ENCODE results near the gene RELA. TPM values are rescaled to one million over a fixed set of nuclear protein-coding genes. Genes with fewer than 3 reads are reported as not detected.

The RELA gene
- total RNA-seq, 2 experiments from 2014 or later, result 72.5 to 82.4 TPM

DNA sequence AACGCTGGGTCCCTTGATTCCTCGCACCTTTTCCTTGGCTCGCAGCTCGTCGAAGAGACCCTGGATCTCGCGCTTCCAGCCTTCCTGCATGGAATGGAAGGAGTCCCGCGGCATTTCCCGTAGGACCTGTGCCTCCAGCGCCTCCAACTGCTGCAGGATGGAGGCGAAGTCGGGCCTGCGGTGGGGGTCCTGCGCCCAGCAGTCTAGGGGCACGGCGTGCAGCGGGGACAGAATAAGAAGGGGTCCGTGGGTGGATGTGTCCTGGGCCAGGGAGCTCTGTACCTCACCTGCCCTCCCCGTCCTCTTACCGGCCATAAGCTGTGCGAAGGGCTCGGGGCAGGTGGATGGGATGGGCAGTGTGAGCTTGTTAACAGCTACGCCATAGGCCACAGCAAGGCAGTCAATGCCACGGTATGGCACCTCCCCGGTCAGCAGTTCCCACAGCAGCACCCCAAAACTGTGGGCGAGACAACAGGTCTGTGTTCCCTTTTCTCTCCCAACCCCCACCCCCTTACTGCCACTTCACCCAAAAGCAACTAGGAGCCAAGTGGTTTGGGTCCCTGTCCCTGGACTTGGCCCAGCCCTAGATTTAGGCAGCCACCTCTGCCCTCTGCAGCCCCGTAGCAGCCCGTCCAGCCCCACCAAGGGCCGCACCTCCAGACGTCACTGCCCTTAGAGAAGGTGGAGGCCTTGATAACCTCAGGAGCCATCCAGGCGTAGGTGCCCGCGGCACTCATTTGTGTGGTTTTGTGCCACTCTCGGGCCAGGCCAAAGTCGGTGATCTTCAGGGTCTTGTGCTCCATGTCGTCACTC is 54.9 kb downstream of the RELA start:
- CTCF ChIA-PET, result interaction anchor here (1.0 to 1.6 kb wide), 2 partner anchors 14 to 20 kb away, joined by 3 to 7 read pairs; no protein-coding TSS in a partner anchor
- POLR2A ChIA-PET, result interaction anchor here (1.2 kb wide), 1 partner anchor 18 kb away, joined by 3 read pairs; no protein-coding TSS in a partner anchor
- Mint-ChIP-seq H3K36me3 (ENCODE audit: low read depth) (peaks cover 64% of the 10 kb centered on the region), H3K4me3 (no peak overlapping the region), H3K27me3 (ENCODE audit: low read depth) (no peaks in the 10 kb centered on the region), H3K4me1 (ENCODE audit: low read depth) (peaks cover 44% of the 10 kb centered on the region), H3K9me3 (ENCODE audit: insufficient read depth) (no peaks in the 10 kb centered on the region), H3K27ac (peak overlapping the region; percentile 39)
- ATAC-seq, result no peak
- no peak for DNase-seq

DNA sequence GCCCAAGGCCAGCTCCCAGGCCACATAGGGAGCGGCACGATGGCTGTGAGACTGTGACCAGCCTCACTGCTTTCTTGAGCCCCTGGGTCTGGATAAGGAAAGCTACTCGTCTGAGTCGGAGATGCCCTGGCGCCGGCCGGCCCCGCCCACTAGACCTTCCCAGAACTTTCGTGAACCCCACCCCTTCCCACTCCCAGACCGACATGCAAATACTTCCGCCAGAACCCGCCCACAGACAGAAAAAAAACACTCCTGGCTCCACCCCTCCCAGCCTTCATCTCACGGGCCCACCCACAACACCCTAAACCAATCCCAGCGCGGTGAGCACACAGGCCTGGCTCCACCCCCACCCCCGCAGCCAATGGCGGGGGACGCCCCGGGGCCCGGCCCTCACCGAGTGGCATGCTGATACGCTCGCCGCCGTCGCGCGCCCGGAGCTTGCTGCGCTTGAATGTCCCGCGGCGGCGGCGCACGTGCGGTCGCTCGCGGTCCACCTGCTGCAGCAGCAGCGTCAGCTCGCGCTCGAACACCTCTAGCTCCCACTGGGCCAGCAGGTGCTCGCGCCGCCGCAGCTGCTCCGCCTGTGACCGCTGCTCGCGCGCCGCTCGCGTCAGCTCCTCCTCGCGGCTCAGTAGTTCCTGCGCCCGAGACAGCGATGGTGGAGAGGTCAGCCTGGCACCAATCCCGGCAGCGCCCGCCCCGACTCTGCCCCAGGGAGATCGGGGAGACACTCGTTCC is 55.7 kb downstream of the RELA start:
- ChIA-PET POLR2A (interaction anchor here (1.2 kb wide), 1 partner anchor 18 kb away, joined by 3 read pairs; no protein-coding TSS in a partner anchor), CTCF (interaction anchor here (1.0 to 1.6 kb wide), 2 partner anchors 13 to 19 kb away, joined by 3 to 7 read pairs; no protein-coding TSS in a partner anchor)
- Mint-ChIP-seq H3K9me3 (ENCODE audit: insufficient read depth) (no peaks in the 10 kb centered on the region), H3K27me3 (ENCODE audit: low read depth) (no peaks in the 10 kb centered on the region), H3K4me3 (no peak overlapping the region), H3K27ac (no peak overlapping the region), H3K36me3 (ENCODE audit: low read depth) (peaks cover 59% of the 10 kb centered on the region), H3K4me1 (ENCODE audit: low read depth) (peaks cover 36% of the 10 kb centered on the region)
- ATAC-seq (peak; percentile 52), DNase-seq (no peak)

DNA sequence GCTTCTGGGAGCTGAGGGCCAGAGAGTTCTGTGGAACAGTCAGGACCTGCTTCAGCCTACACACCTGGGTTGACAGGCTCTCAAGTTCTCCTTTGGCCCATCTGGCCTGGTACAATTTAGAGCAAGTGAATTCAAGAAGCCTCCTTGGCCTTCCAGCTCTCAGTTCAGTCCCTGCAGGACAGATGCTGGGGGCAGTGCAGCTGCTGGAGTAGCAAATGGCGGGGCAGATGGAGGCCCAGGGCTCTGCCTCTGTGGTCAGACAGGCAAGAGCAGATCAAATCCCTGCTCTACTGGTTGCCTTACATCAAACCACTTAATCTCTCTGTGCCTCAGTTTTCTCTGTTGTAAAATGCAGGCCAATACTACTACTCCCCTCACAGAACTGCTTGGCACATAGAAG is 58.5 kb downstream of the RELA start:
- DNase-seq (no peak), ATAC-seq (no peak)
- H3K9me3 Mint-ChIP-seq (ENCODE audit: insufficient read depth), result no peaks in the 10 kb centered on the region
- H3K27ac Mint-ChIP-seq, result no peak overlapping the region
- H3K4me1 Mint-ChIP-seq (ENCODE audit: low read depth), result peaks cover 11% of the 10 kb centered on the region
- peaks cover 52% of the 10 kb centered on the region for H3K36me3 Mint-ChIP-seq (ENCODE audit: low read depth)
- no peak overlapping the region for H3K4me3 Mint-ChIP-seq
- POLR2A ChIA-PET, result no interaction called here
- CTCF ChIA-PET, result interaction anchor here (0.9 to 2.9 kb wide), 4 partner anchors 10 to 64 kb away, joined by 3 to 13 read pairs (median 3); no protein-coding TSS in a partner anchor
- no peaks in the 10 kb centered on the region for H3K27me3 Mint-ChIP-seq (ENCODE audit: low read depth)

Small RNA genes lying within 50 kb of the gene (microRNA-seq; reads per million reads assigned to microRNA genes)
- gene MIR4489, result not detected
- gene MIR4690, result not detected

Other genes with a start within 250 kb of the RELA start
- gene NEAT1, start 240.1 kb downstream of the RELA start, total RNA-seq, result 100 to 1,000 TPM; 212 to 254 TPM
- 1,000 to 10,000 TPM; 3,822 to 4,094 TPM for gene MALAT1, start 163.9 kb downstream of the RELA start, total RNA-seq
- gene SCYL1, start 137.8 kb downstream of the RELA start, total RNA-seq, result 10 to 100 TPM; 68.0 to 69.5 TPM
- 10 to 100 TPM; 64.7 to 70.8 TPM for gene LTBP3, start 104.6 kb downstream of the RELA start, total RNA-seq
- gene ZNRD2, start 92.4 kb downstream of the RELA start, total RNA-seq, result 10 to 100 TPM; 39.2 to 40.7 TPM
- 10 to 100 TPM; 32.0 to 33.6 TPM for gene FAM89B, start 90.4 kb downstream of the RELA start, total RNA-seq
- gene EHBP1L1, start 86.9 kb downstream of the RELA start, total RNA-seq, result 10 to 100 TPM; 94.4 to 95.3 TPM
- under 1 TPM; 0.95 to 0.99 TPM for gene KCNK7, start 67.1 kb downstream of the RELA start, total RNA-seq
- 10 to 100 TPM; 56.7 to 66.5 TPM for gene MAP3K11, start 48.7 kb downstream of the RELA start, total RNA-seq
- 10 to 100 TPM; 50.1 to 54.8 TPM for gene PCNX3, start 47.1 kb downstream of the RELA start, total RNA-seq
- 100 to 1,000 TPM; 245 to 274 TPM for gene SIPA1, start 24.8 kb downstream of the RELA start, total RNA-seq
- 10 to 100 TPM; 63.2 to 68.7 TPM for gene KAT5, start 49.3 kb upstream of the RELA start, total RNA-seq
- gene RNASEH2C, start 57.9 kb upstream of the RELA start, total RNA-seq, result 10 to 100 TPM; 88.0 to 92.3 TPM
- 10 to 100 TPM; 21.9 to 22.5 TPM for gene AP5B1, start 118.1 kb upstream of the RELA start, total RNA-seq
- under 1 TPM in 1 of 2 experiments, not detected in 1; 0.08 TPM for gene OVOL1, start 124.1 kb upstream of the RELA start, total RNA-seq
- 1 to 10 TPM in 1 of 2 experiments, under 1 TPM in 1; 0.44 to 1.6 TPM for gene SNX32, start 171.0 kb upstream of the RELA start, total RNA-seq
- 1,000 to 10,000 TPM; 2,110 to 2,145 TPM for gene CFL1, start 195.3 kb upstream of the RELA start, total RNA-seq
- 100 to 1,000 TPM; 106 to 111 TPM for gene MUS81, start 197.5 kb upstream of the RELA start, total RNA-seq
- 1 to 10 TPM; 4.8 to 5.0 TPM for gene EFEMP2, start 209.9 kb upstream of the RELA start, total RNA-seq
- 100 to 1,000 TPM; 381 to 413 TPM for gene CTSW, start 216.9 kb upstream of the RELA start, total RNA-seq
- 10 to 100 TPM; 80.4 to 89.0 TPM for gene FIBP, start 225.6 kb upstream of the RELA start, total RNA-seq
- 10 to 100 TPM; 82.6 to 84.0 TPM for gene CCDC85B, start 227.8 kb upstream of the RELA start, total RNA-seq
- 1 to 10 TPM; 2.3 to 3.8 TPM for gene FOSL1, start 237.5 kb upstream of the RELA start, total RNA-seq

All from activated CD8-positive, alpha-beta T cell treated with anti-CD3 and anti-CD28 coated beads, Interleukin-2, amount 10 ng/mL, durations not matched to agents 7 days and 5 days (primary cell).